Lower leg skin (tissue), 4 donors: ENCODE results near the gene PIGL. TPM values are rescaled to one million over a fixed set of nuclear protein-coding genes. Genes with fewer than 3 reads are reported as not detected.

Source experiments
- DNase-seq, 2 donors: peaks; one replicate each; pipeline ENCODE4 v3.0.0-alpha.2; 2019; ENCODE audit warnings: low spot score in 2 of 2
- H3K4me3 ChIP-seq: fragments of 200-600 bp; sonication (generic); 2 replicates; pipeline ENCODE4 v1.5.1; 2017; ENCODE audit warnings: mild to moderate bottlenecking, low read depth; ENCODE audit not compliant: poor library complexity, severe bottlenecking
- POLR2A ChIP-seq, 2 donors: fragments of 450-650 bp; IDR thresholded peaks; one replicate each; pipeline ENCODE4 v1.6.1; 2016 to 2017; ENCODE audit warnings: antibody characterized with exemption in 2 of 2, mild to moderate bottlenecking in 1 of 2, moderate library complexity in 1 of 2
- WGBS, 2 donors: methylation state at CpG; one replicate each; pipeline ENCODE4 v1.1.5; 2018; 5-methylcytosine and 5-hydroxymethylcytosine counted together
- intact Hi-C: fragments of 100-400 bp; cut with DNase I; formaldehyde crosslinking; loops from one replicate; pipeline ENCODE4 v1.15.0; 2023; ENCODE audit warnings: low total_unique reads
- total RNA-seq, 4 donors: library from RNA; depleted of rRNA; stranded (reverse); fragments of >200 nt; gene quantifications; one replicate each; pipeline ENCODE4 v1.1.0, GENCODE V29; 2016
- TF ChIP-seq, protein P1 (sequence below), 3 donors: fragments of 450-650 bp; IDR thresholded peaks; one replicate each; pipeline ENCODE4 v1.5.1; 2016; ENCODE audit warnings: antibody characterized with exemption in 3 of 3, mild to moderate bottlenecking in 3 of 3, moderate library complexity in 2 of 3

The PIGL gene
- total RNA-seq, 4 donors from 2014 or later, result 25.5 to 93.4 (median 40.7) TPM

DNA sequence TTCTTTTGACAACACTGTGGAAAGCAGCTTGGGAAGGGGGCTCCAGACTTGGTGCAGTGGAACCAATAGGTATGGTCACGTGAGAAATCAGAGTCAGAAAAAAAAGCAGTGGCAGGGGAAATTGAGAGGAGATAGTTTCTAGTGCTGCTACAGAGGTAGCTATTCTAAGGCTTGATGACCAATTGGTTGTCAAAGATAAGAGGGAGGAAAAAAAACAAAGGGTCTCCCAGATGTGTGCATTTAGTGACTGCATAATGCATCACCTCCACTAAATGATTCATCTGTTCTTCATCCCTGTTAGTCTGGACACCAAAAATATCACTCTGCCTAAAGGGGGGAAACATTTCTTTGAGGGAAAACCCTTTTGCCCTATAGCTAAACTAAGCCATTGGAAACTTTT is 56.5 kb downstream of the PIGL start:
- WGBS, 2 donors, result 86 to 88% methylated on average over 1 of the region's 1 CpG
- TF ChIP-seq, protein P1, sequence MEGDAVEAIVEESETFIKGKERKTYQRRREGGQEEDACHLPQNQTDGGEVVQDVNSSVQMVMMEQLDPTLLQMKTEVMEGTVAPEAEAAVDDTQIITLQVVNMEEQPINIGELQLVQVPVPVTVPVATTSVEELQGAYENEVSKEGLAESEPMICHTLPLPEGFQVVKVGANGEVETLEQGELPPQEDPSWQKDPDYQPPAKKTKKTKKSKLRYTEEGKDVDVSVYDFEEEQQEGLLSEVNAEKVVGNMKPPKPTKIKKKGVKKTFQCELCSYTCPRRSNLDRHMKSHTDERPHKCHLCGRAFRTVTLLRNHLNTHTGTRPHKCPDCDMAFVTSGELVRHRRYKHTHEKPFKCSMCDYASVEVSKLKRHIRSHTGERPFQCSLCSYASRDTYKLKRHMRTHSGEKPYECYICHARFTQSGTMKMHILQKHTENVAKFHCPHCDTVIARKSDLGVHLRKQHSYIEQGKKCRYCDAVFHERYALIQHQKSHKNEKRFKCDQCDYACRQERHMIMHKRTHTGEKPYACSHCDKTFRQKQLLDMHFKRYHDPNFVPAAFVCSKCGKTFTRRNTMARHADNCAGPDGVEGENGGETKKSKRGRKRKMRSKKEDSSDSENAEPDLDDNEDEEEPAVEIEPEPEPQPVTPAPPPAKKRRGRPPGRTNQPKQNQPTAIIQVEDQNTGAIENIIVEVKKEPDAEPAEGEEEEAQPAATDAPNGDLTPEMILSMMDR (IDR thresholded peaks at IDR 0.05), result no peak
- no peak for TF ChIP-seq POLR2A (IDR thresholded peaks at IDR 0.05)

DNA sequence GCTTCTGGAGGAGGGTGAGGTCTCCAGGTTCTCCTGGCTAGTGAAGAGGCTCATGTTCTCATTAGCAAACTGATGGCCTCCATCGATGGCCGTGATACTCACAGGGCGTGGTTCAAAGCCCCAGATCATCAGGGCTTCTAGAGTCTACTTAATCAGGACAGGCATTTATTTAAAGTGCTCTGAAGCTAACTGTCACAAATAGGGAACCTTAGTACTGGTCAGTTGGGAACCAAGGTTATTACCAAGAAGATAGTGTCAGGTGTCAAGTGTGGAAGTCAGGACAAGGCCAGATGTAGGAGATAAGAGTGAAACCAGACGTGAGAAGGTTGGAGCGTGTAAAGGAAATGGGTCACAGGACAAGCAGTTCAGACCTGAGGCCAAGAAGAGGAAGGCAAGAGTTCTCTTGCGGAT is 56.9 kb downstream of the PIGL start:
- H3K4me3 ChIP-seq, result no peak overlapping the region
- TF ChIP-seq, protein P1 (IDR thresholded peaks at IDR 0.05), result no peak
- TF ChIP-seq POLR2A (IDR thresholded peaks at IDR 0.05), result no peak
- intact Hi-C loops, result no loop called here
- no peak for DNase-seq
- 89 to 92% methylated on average over 6 of the region's 6 CpGs for WGBS, 2 donors

More for the DNA sequence above, 56.5 kb downstream of the PIGL start:
- no peak overlapping the region for H3K4me3 ChIP-seq
- intact Hi-C loops, result no loop called here
- no peak for DNase-seq

DNA sequence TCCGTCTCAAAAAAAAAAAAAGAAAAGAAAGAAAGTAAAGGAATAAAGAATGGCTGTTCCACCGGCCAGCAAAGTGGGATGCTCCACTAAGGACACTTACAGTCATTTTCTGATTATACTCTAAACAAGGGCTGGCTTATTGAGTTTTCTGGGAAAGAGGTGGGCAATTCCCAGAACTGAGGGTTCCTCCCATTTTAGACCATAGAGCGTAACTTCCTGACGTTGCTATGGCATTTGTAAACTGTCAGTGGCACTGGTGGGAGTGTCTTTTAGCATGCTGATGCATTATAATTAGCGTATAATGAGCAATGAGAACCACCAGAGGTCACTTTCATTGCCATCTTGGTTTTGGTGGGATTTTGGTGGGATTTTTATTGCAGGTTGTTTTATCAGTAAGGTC is 58.0 kb downstream of the PIGL start:
- no peak for TF ChIP-seq POLR2A (IDR thresholded peaks at IDR 0.05)
- TF ChIP-seq, protein P1 (IDR thresholded peaks at IDR 0.05), result no peak
- WGBS, 2 donors, result 94 to 96% methylated on average over 5 of the region's 5 CpGs
- no peak overlapping the region for H3K4me3 ChIP-seq
- intact Hi-C loops, result no loop called here
- no peak for DNase-seq

DNA sequence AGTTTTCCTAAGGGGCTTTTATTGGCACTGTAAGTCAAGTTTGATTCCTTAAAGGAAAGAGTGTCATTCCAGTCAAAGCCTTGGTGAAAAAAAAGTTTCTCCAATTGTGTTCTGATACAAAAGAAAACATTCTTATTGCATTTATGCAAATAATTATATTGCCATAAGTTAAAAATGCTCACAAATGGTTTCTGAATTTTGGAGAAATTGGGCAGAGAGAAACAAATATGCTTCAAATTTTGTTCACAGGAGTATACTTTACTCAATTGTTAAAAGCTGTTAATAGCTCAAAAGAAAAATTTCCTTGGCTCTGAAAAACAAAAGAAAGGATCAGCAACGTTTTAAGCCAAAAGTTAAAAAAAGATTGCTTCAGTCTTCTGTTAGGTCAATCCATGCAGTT is 60.2 kb downstream of the PIGL start:
- 49 to 57% methylated on average over 1 of the region's 1 CpG for WGBS, 2 donors
- no peak overlapping the region for H3K4me3 ChIP-seq
- intact Hi-C loops, result no loop called here
- TF ChIP-seq, protein P1 (IDR thresholded peaks at IDR 0.05), result no peak
- TF ChIP-seq POLR2A (IDR thresholded peaks at IDR 0.05), result no peak
- no peak for DNase-seq

DNA sequence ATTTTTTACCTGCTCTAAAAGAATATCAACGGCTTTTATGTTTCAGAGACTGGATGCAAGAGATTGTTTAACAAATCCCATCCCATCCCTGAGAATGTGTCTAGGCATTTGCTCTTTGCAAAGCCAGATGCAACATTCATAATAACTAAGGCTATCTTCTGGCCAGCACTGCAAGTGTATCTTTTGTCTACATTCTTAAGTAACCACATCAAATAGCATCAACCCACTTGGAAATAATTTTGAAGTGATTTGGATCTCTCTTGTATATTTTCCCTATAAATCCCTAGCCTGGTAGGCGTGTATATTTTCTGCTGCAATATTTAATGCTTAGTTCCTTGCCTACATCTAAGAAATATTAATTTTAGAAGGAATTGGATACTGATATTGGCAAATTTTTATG is 64.3 kb downstream of the PIGL start:
- TF ChIP-seq, protein P1 (IDR thresholded peaks at IDR 0.05), result no peak
- no peak for TF ChIP-seq POLR2A (IDR thresholded peaks at IDR 0.05)
- intact Hi-C loops, result no loop called here
- no peak overlapping the region for H3K4me3 ChIP-seq
- DNase-seq, result no peak
- 86 to 87% methylated on average over 2 of the region's 2 CpGs for WGBS, 2 donors

DNA sequence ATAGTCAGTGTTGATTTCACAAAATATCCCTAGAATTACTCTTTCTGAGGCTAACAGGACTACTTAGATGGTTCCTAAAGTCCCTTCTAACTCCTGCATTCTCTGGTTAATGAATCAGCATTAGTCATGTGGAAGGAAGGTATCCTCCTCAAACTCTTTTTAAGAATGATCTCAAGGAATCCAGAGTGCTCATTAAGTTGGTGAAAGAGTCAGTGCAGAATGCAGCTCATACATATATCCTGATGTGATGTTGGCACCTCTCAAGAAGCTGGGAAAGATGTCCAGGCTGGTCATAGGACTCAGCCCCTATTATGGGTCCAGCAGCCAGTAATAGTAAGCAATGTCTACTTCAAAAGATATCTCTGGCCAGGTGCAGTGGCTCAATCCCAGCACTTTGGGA is 65.5 kb downstream of the PIGL start:
- DNase-seq, result no peak
- TF ChIP-seq POLR2A (IDR thresholded peaks at IDR 0.05), result no peak
- TF ChIP-seq, protein P1 (IDR thresholded peaks at IDR 0.05), result no peak
- H3K4me3 ChIP-seq, result no peak overlapping the region
- intact Hi-C loops, result no loop called here
